Epidermal melanocyte (primary cell): Measurements from ENCODE around the gene HELZ.

ENCODE experiments used
- DNase-seq: peaks from one replicate; pipeline ENCODE4 v3.0.0; 2011; ENCODE audit warnings: low spot score; ENCODE audit not compliant: insufficient read length

The HELZ gene

GRCh38 chr17:67196422-67196821 lies 48.6 kb downstream of the HELZ start:
- DNase-seq: no peak

- DNase-seq: no peak
These were observed 50.9 kb downstream of the HELZ start for GRCh38 chr17:67194134-67194533.

GRCh38 chr17:67187927-67188326 lies 57.1 kb downstream of the HELZ start:
- no peak for DNase-seq

- DNase-seq: no peak
These were observed 58.2 kb downstream of the HELZ start for GRCh38 chr17:67186782-67187181.

GRCh38 chr17:67183531-67183930 lies 61.5 kb downstream of the HELZ start:
- DNase-seq: no peak

GRCh38 chr17:67181825-67182224 lies 63.2 kb downstream of the HELZ start:
- DNase-seq: no peak

GRCh38 chr17:67180275-67180674 lies 64.7 kb downstream of the HELZ start:
- DNase-seq: no peak

GRCh38 chr17:67178555-67178954 lies 66.4 kb downstream of the HELZ start:
- DNase-seq: no peak

GRCh38 chr17:67177732-67178131 lies 67.3 kb downstream of the HELZ start:
- no peak for DNase-seq

GRCh38 chr17:67174190-67174589 lies 70.8 kb downstream of the HELZ start:
- DNase-seq: no peak

- DNase-seq: no peak
These were observed 73.4 kb downstream of the HELZ start for GRCh38 chr17:67171560-67171959.

- DNase-seq: no peak
These were observed 76.5 kb downstream of the HELZ start for GRCh38 chr17:67168496-67168895.

- DNase-seq: no peak
These were observed 79.8 kb downstream of the HELZ start for GRCh38 chr17:67165201-67165600.

- DNase-seq: no peak
These were observed 80.7 kb downstream of the HELZ start for GRCh38 chr17:67164302-67164701.

- no peak for DNase-seq
These were observed 82.2 kb downstream of the HELZ start for GRCh38 chr17:67162771-67163170.

- no peak for DNase-seq
These were observed 83.4 kb downstream of the HELZ start for GRCh38 chr17:67161573-67161972.

- DNase-seq: no peak
These were observed 84.2 kb downstream of the HELZ start for GRCh38 chr17:67160791-67161190.

- no peak for DNase-seq
These were observed 87.0 kb downstream of the HELZ start for GRCh38 chr17:67157732-67158639.

GRCh38 chr17:67156269-67157199 lies 88.5 kb downstream of the HELZ start:
- no peak for DNase-seq

- no peak for DNase-seq
These were observed 92.2 kb downstream of the HELZ start for GRCh38 chr17:67152824-67153223.

- DNase-seq: no peak
These were observed 93.3 kb downstream of the HELZ start for GRCh38 chr17:67151717-67152116.

GRCh38 chr17:67150826-67151225 lies 94.2 kb downstream of the HELZ start:
- no peak for DNase-seq
